Ovary (tissue), 3 donors: Measurements from ENCODE around the gene SLC26A4.

Experiments used
- EP300 ChIP-seq: sonication (generic); formaldehyde crosslinking; IDR thresholded peaks from one replicate; pipeline ENCODE4 v1.6.1; 2017; ENCODE audit warnings: antibody characterized with exemption
- POLR2A ChIP-seq: fragments of 450-650 bp; IDR thresholded peaks from one replicate; pipeline ENCODE4 v1.6.1; 2017; ENCODE audit warnings: antibody characterized with exemption, mild to moderate bottlenecking, moderate library complexity
- TF ChIP-seq, protein P1 (sequence below), 3 donors: fragments of 450-650 bp in 2 of 3; fragments of 200-600 bp in 1 of 3; IDR thresholded peaks; one replicate each; pipeline versions ENCODE4 v1.5.1 to v1.8.0; 2016 to 2022; ENCODE audit warnings: antibody characterized with exemption in 3 of 3, mild to moderate bottlenecking in 1 of 3
- donor health status: DM: no; HTN: no; CAD: no.

DNA sequence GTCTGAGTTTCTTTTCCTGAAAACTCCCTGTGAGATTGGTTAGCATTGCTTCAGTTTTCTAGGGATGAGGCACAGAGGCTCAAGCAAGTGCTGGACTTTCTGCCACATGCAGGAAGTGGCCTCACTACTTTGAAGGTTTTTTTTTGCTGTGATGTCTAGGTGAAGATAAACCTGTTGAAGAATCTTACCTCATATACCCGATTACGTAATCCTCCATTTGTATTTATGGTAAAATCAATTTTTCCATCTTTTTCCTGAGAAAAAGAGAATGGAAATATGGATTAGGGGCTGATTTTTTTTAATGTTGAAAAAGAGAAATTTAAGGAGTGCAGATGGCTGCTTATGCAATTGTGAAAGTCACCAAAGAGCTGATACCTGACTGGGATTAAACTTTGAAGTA lies 106.8 kb downstream of the SLC26A4 start:
- TF ChIP-seq, protein P1, sequence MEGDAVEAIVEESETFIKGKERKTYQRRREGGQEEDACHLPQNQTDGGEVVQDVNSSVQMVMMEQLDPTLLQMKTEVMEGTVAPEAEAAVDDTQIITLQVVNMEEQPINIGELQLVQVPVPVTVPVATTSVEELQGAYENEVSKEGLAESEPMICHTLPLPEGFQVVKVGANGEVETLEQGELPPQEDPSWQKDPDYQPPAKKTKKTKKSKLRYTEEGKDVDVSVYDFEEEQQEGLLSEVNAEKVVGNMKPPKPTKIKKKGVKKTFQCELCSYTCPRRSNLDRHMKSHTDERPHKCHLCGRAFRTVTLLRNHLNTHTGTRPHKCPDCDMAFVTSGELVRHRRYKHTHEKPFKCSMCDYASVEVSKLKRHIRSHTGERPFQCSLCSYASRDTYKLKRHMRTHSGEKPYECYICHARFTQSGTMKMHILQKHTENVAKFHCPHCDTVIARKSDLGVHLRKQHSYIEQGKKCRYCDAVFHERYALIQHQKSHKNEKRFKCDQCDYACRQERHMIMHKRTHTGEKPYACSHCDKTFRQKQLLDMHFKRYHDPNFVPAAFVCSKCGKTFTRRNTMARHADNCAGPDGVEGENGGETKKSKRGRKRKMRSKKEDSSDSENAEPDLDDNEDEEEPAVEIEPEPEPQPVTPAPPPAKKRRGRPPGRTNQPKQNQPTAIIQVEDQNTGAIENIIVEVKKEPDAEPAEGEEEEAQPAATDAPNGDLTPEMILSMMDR (IDR thresholded peaks at IDR 0.05) = no peak
- TF ChIP-seq EP300 = no peak
- no peak for TF ChIP-seq POLR2A
